Neural progenitor cell (in vitro differentiated cells): ENCODE results near the gene NDUFC1. TPM values are rescaled to one million over a fixed set of nuclear protein-coding genes. Genes with fewer than 3 reads are reported as not detected.

Experiments used
- DNase-seq: peaks from one replicate; pipeline ENCODE4 v3.0.0-alpha.2; 2016; ENCODE audit warnings: low spot score
- H2AFZ ChIP-seq: fragments of 200-600 bp; sonication (generic); replicated peaks from 2 replicates; pipeline ENCODE4 v1.6.1; 2016; ENCODE audit warnings: antibody characterized with exemption
- H3F3A ChIP-seq: fragments of 200-600 bp; sonication (generic); 2 replicates; pipeline ENCODE4 v1.6.1; 2016; ENCODE audit warnings: antibody characterized with exemption, low read depth
- H3K27ac ChIP-seq: fragments of 200-600 bp; sonication (generic); 2 replicates; pipeline ENCODE4 v1.5.1; 2016; ENCODE audit warnings: mild to moderate bottlenecking
- H3K27me3 ChIP-seq: fragments of 200-600 bp; sonication (generic); 2 replicates; pipeline ENCODE4 v1.6.1; 2016; ENCODE audit warnings: mild to moderate bottlenecking, moderate library complexity
- H3K36me3 ChIP-seq: fragments of 200-600 bp; sonication (generic); 2 replicates; pipeline ENCODE4 v1.5.1; 2016
- H3K4me1 ChIP-seq: fragments of 200-600 bp; sonication (generic); 2 replicates; pipeline ENCODE4 v1.6.1; 2016; ENCODE audit warnings: mixed run types
- H3K4me2 ChIP-seq: fragments of 200-600 bp; sonication (generic); 2 replicates; pipeline ENCODE4 v1.6.1; 2016
- H3K4me3 ChIP-seq: fragments of 200-600 bp; sonication (generic); 2 replicates; pipeline ENCODE4 v1.5.1; 2016
- H3K79me2 ChIP-seq: fragments of 200-600 bp; sonication (generic); 2 replicates; pipeline ENCODE4 v1.6.1; 2016; ENCODE audit warnings: low read depth
- H3K9ac ChIP-seq: fragments of 200-600 bp; sonication (generic); 2 replicates; pipeline ENCODE4 v1.6.1; 2016
- H3K9me3 ChIP-seq: fragments of 200-600 bp; sonication (generic); 2 replicates; pipeline ENCODE4 v1.5.1; 2016; ENCODE audit warnings: low read depth
- H4K20me1 ChIP-seq: fragments of 200-600 bp; sonication (generic); 2 replicates; pipeline ENCODE4 v1.6.1; 2016; ENCODE audit warnings: low read depth
- H3K27ac Mint-ChIP-seq: 3 replicates; pipeline ENCODE4 v1.8.0; 2021; ENCODE audit warnings: mixed read lengths
- H3K27me3 Mint-ChIP-seq: 2 replicates; pipeline ENCODE4 v1.8.0; 2022; ENCODE audit warnings: low read depth, mild to moderate bottlenecking, inconsistent platforms, moderate library complexity, mixed read lengths; ENCODE audit not compliant: insufficient read depth
- H3K36me3 Mint-ChIP-seq: 3 replicates; pipeline ENCODE4 v1.8.0; 2021; ENCODE audit warnings: mixed read lengths
- H3K4me1 Mint-ChIP-seq: 3 replicates; pipeline ENCODE4 v1.8.0; 2021; ENCODE audit warnings: mixed read lengths
- H3K4me3 Mint-ChIP-seq: 3 replicates; pipeline ENCODE4 v1.8.0; 2021; ENCODE audit warnings: mild to moderate bottlenecking, moderate library complexity, mixed read lengths
- H3K9me3 Mint-ChIP-seq: 3 replicates; pipeline ENCODE4 v1.8.0; 2020; ENCODE audit warnings: mixed read lengths
- CTCF ChIP-seq: fragments of 200-600 bp; sonication (generic); IDR thresholded peaks from 2 replicates; pipeline ENCODE4 v1.5.1; 2017; ENCODE audit warnings: antibody characterized with exemption, mild to moderate bottlenecking
- EZH2 ChIP-seq: fragments of 200-600 bp; sonication (generic); IDR thresholded peaks from 2 replicates; pipeline ENCODE4 v1.6.1; 2017; ENCODE audit warnings: antibody characterized with exemption, mild to moderate bottlenecking, moderate library complexity
- EZH2phosphoT487 ChIP-seq: fragments of 200-600 bp; sonication (generic); IDR thresholded peaks from 2 replicates; pipeline ENCODE4 v1.6.1; 2017; ENCODE audit warnings: antibody characterized with exemption
- total RNA-seq: library from RNA; depleted of rRNA; stranded (reverse); fragments of >200 nt; gene quantifications from 2 replicates; pipeline ENCODE4 v1.2.3, GENCODE V29; 2015; ENCODE audit warnings: low replicate concordance

The NDUFC1 gene
- total RNA-seq, 1 donor from 2014 or later = 27.0 TPM

GRCh38 chr4:139274790-139275189 lies 27.5 kb downstream of the NDUFC1 start:
- Histone ChIP-seq H3K9me3 (no peaks in the 10 kb centered on the region), H3K27me3 (peaks cover 36% of the 10 kb centered on the region), H3K27ac (no peak overlapping the region), H3K4me3 (no peak overlapping the region), H3F3A (peaks cover 11% of the 10 kb centered on the region), H4K20me1 (no peaks in the 10 kb centered on the region), H2AFZ (no peak overlapping the region), H3K79me2 (no peaks in the 10 kb centered on the region), H3K4me2 (no peak overlapping the region), H3K36me3 (no peaks in the 10 kb centered on the region), H3K9ac (no peak overlapping the region), H3K4me1 (no peaks in the 10 kb centered on the region)
- DNase-seq = no peak
- Mint-ChIP-seq H3K9me3 (no peaks in the 10 kb centered on the region), H3K27me3 (peaks cover 13% of the 10 kb centered on the region), H3K27ac (no peak overlapping the region), H3K4me1 (peaks cover 6% of the 10 kb centered on the region), H3K4me3 (no peak overlapping the region), H3K36me3 (no peaks in the 10 kb centered on the region)
- TF ChIP-seq EZH2 (no peak), EZH2phosphoT487 (no peak), CTCF (no peak)

- no peaks in the 10 kb centered on the region for H4K20me1 ChIP-seq
- no peaks in the 10 kb centered on the region for H3K4me1 ChIP-seq
- no peak overlapping the region for H3K4me2 ChIP-seq
- no peak overlapping the region for H3K27ac ChIP-seq
- H3K36me3 ChIP-seq = no peaks in the 10 kb centered on the region
- H3K27ac Mint-ChIP-seq = no peak overlapping the region
- no peaks in the 10 kb centered on the region for H3K36me3 Mint-ChIP-seq
- H3K4me1 Mint-ChIP-seq = peaks cover 2% of the 10 kb centered on the region
- peaks cover 26% of the 10 kb centered on the region for H3K27me3 ChIP-seq
- DNase-seq = no peak
- H3K4me3 Mint-ChIP-seq = no peak overlapping the region
- H3K79me2 ChIP-seq = no peaks in the 10 kb centered on the region
- H3K9me3 ChIP-seq = no peaks in the 10 kb centered on the region
- H3K9me3 Mint-ChIP-seq = no peaks in the 10 kb centered on the region
- H3F3A ChIP-seq = peaks cover 2% of the 10 kb centered on the region
- no peak overlapping the region for H3K4me3 ChIP-seq
- no peak overlapping the region for H3K9ac ChIP-seq
- H3K27me3 Mint-ChIP-seq = peaks cover 5% of the 10 kb centered on the region
- H2AFZ ChIP-seq = no peak overlapping the region
- TF ChIP-seq CTCF (no peak), EZH2 (no peak), EZH2phosphoT487 (no peak)
These were observed 28.4 kb downstream of the NDUFC1 start for GRCh38 chr4:139273835-139274234.

GRCh38 chr4:139267301-139267700 lies 35.0 kb downstream of the NDUFC1 start:
- Histone ChIP-seq H3F3A (no peaks in the 10 kb centered on the region), H3K9ac (no peak overlapping the region), H3K9me3 (no peaks in the 10 kb centered on the region), H3K4me1 (peaks cover 11% of the 10 kb centered on the region), H3K4me3 (no peak overlapping the region), H3K4me2 (peak overlapping the region; percentile 60), H3K79me2 (no peaks in the 10 kb centered on the region), H4K20me1 (no peaks in the 10 kb centered on the region), H3K36me3 (no peaks in the 10 kb centered on the region), H3K27ac (no peak overlapping the region), H3K27me3 (no peaks in the 10 kb centered on the region), H2AFZ (peak overlapping the region; percentile 73)
- Mint-ChIP-seq H3K27me3 (no peaks in the 10 kb centered on the region), H3K27ac (no peak overlapping the region), H3K36me3 (no peaks in the 10 kb centered on the region), H3K9me3 (no peaks in the 10 kb centered on the region), H3K4me1 (peaks cover 15% of the 10 kb centered on the region), H3K4me3 (no peak overlapping the region)
- TF ChIP-seq EZH2 (no peak), CTCF (no peak), EZH2phosphoT487 (no peak)
- DNase-seq = no peak
